ENCODE results near the gene WDR4. TPM values are rescaled to one million over a fixed set of nuclear protein-coding genes. Genes with fewer than 3 reads are reported as not detected.

The WDR4 gene
- polyA plus RNA-seq, 2 of the 4 experiments (the other 2 are of a cell fraction), result 25.2 to 35.0 TPM

GRCh38 chr21:42892582-42892930 lies 13.2 kb upstream of the WDR4 start (continued):
- peak; percentile 64 for TF ChIP-seq HOXB13 (CRISPR knock-in tag; IDR thresholded peaks at IDR 0.05; ENCODE audit: low read depth)
- TF ChIP-seq EHMT2 (IDR thresholded peaks at IDR 0.05; ENCODE audit: low read depth), result no peak
- TF ChIP-seq HOXB5 (CRISPR knock-in tag; IDR thresholded peaks at IDR 0.05), result no peak
- no peak for TF ChIP-seq KDM5A (IDR thresholded peaks at IDR 0.05)
- TF ChIP-seq POLR2AphosphoS2 (conservative IDR thresholded peaks at IDR 0.05; ENCODE audit: low read length), result no peak
- TF ChIP-seq SMC3 (IDR thresholded peaks at IDR 0.05), result no peak
- TF ChIP-seq HEYL (CRISPR knock-in tag; IDR thresholded peaks at IDR 0.05), result no peak
- TF ChIP-seq GATA3 (IDR thresholded peaks at IDR 0.05; ENCODE audit: borderline replicate concordance), result 0 out of 2 replicates have a peak, but pooled peaks have one; percentile 0
- no peak for TF ChIP-seq TFCP2L1 (CRISPR knock-in tag; IDR thresholded peaks at IDR 0.05)
- peak; percentile 24; the same call in 1 of the 2 replicates for TF ChIP-seq E2F6 (IDR thresholded peaks at IDR 0.05; ENCODE audit: borderline replicate concordance, low read depth)
- TF ChIP-seq NFE2L2 (conservative IDR thresholded peaks at IDR 0.05; ENCODE audit: low read length), result no peak
- TF ChIP-seq RARB (CRISPR knock-in tag; IDR thresholded peaks at IDR 0.05), result no peak
- peak; percentile 71 for TF ChIP-seq MAX (IDR thresholded peaks at IDR 0.05)
- TF ChIP-seq SREBF2 (IDR thresholded peaks at IDR 0.05), result no peak
- TF ChIP-seq MYC (IDR thresholded peaks at IDR 0.05; ENCODE audit: borderline replicate concordance, low read length), result peak; percentile 50; the same call in 1 of the 2 replicates

DNA sequence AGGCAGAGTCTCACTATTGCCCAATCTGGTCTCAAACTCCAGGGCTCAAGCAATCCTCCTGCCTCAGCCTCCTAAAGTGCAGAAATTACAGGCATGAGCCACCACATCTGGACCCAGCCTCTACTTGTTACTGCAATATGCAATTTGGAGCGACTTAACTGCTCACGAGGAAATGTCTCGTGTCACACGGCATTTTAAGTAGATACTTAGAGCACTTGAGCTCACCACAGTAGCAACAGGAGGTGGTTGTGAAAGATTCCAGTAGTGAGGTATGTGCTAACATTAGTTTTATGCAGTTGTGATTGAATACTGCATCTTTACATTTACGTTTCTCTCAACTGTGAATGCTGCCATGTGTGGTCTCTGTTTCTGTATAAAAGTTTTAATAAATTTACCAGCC lies 8.0 kb upstream of the WDR4 start:
- Histone ChIP-seq H3K4me1 (peaks cover 5% of the 10 kb centered on the region; the same call in 2 of the 3 replicates), H3K27ac (no peak overlapping the region), H3K9me3 (no peaks in the 10 kb centered on the region), H3K4me3 (no peak overlapping the region), H3K4me2 (no peak overlapping the region)
- ATAC-seq, result no peak
- WGBS (ENCODE audit: missing lambda C conversion rate), result 94% methylated on average over 5 of the region's 5 CpGs
- ChIA-PET CTCF (interaction anchor here (0.6 kb wide), 1 partner anchor 104 kb away, joined by 3 read pairs; no protein-coding TSS in a partner anchor), POLR2A (no interaction called here)
- FAIRE-seq, result no peak
- no peak for TF ChIP-seq RAD21 (conservative IDR thresholded peaks at IDR 0.05 in 1 of 2, IDR thresholded peaks at IDR 0.05 in 1 of 2)
- TF ChIP-seq JUNB (IDR thresholded peaks at IDR 0.05), result no peak
- no peak for TF ChIP-seq CHD4 (IDR thresholded peaks at IDR 0.05; ENCODE audit: borderline replicate concordance)
- no peak for DNase-seq (ENCODE audit: low read depth in 1 of 2, low spot score in 1 of 2)

- H3K4me3 ChIP-seq, result no peak overlapping the region
- WGBS (ENCODE audit: missing lambda C conversion rate), result 94% methylated on average over 1 of the region's 1 CpG
- H3K4me2 ChIP-seq, result no peak overlapping the region
- no peak overlapping the region for H3K27ac ChIP-seq
- ChIA-PET CTCF (no interaction called here), POLR2A (no interaction called here)
- H3K9me3 ChIP-seq, result no peaks in the 10 kb centered on the region
- TF ChIP-seq FOXS1 (CRISPR knock-in tag; IDR thresholded peaks at IDR 0.05) (no peak), MAX (IDR thresholded peaks at IDR 0.05) (no peak), EP300 (IDR thresholded peaks at IDR 0.05) (no peak), POLR2A (IDR thresholded peaks at IDR 0.05; ENCODE audit: low read length) (no peak), HOXA7 (CRISPR knock-in tag; IDR thresholded peaks at IDR 0.05) (no peak)
- FAIRE-seq (no peak), DNase-seq (ENCODE audit: low read depth in 1 of 2, low spot score in 1 of 2) (no peak), ATAC-seq (no peak)
- H3K4me1 ChIP-seq, result no peaks in the 10 kb centered on the region
Measured at GRCh38 chr21:42883921-42884320, 4.6 kb upstream of the WDR4 start.

DNA sequence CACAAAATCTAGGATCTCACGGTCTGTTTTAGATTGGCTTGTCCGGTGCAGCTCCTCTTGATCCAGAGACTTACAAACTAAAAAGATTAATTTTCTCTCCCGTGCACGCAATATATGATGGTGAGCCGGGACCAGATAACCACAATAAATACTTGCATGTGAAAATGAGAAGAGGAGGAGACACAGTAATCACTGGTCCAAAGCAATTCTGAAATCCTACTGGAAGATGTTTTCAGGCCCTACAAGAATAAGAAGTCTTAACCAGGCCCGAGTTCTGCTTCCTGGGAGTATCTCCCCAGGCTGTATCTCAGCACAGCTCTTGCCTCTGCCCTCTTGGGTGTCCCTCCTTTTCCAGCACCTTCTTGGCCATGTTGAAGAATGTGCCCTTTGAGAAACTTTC lies 1.0 kb upstream of the WDR4 start:
- H3K27ac ChIP-seq, result no peak overlapping the region; a peak in 1 of 6 replicates
- no peak for FAIRE-seq

More for the DNA sequence above, 1.0 kb upstream of the WDR4 start:
- CTCF ChIA-PET, result no interaction called here
- Histone ChIP-seq H3K9me3 (no peaks in the 10 kb centered on the region), H3K4me3 (peak overlapping the region; percentile 73), H3K4me1 (peaks cover 10% of the 10 kb centered on the region; the same call in 1 of the 3 replicates), H3K4me2 (peak overlapping the region; percentile 70)
- WGBS (ENCODE audit: missing lambda C conversion rate), result 97% methylated on average over 6 of the region's 6 CpGs
- DNase-seq (ENCODE audit: low read depth in 1 of 2, low spot score in 1 of 2) (no peak), ATAC-seq (no peak)
- TF ChIP-seq HOXB5 (CRISPR knock-in tag; IDR thresholded peaks at IDR 0.05) (no peak), RNF2 (IDR thresholded peaks at IDR 0.05; ENCODE audit: borderline replicate concordance, low read depth) (no peak), CHD2 (IDR thresholded peaks at IDR 0.05; ENCODE audit: low read length, partially characterized antibody) (no peak), MAFK (IDR thresholded peaks at IDR 0.05; ENCODE audit: partially characterized antibody) (no peak), CHD4 (IDR thresholded peaks at IDR 0.05; ENCODE audit: borderline replicate concordance) (no peak)
- POLR2A ChIA-PET, result no interaction called here

Measured in A549 (cell line).